HepG2 (cell line): ENCODE data around the gene NGDN. TPM values are rescaled to one million over a fixed set of nuclear protein-coding genes. Genes with fewer than 3 reads are reported as not detected.

ENCODE experiments used
- ATAC-seq: fragments of 200-7000 bp; cut with Tn5 transposase; 3 replicates; pipeline ENCODE4 v1.9.1; 2020; ENCODE audit warnings: mild to moderate bottlenecking, moderate library complexity
- BruUV-seq: library from RNA; stranded (reverse); fragments of 400-500 nt; replicated peaks from 2 replicates; lab custom pipeline; 2021; lab: Mats Ljungman, UMichigan
- CTCF ChIA-PET: fragments of 300-600 bp; formaldehyde crosslinking; extraction: SDS; loops from one replicate; lab custom pipeline; 2021; ENCODE audit warnings: low total read pairs, inconsistent platforms, low intra/inter-chr PET ratio; lab: Yijun Ruan, JAX
- POLR2A ChIA-PET: fragments of 350-600 bp; sonication (Branson Sonifier 250); formaldehyde crosslinking; loops from one replicate; lab custom pipeline; 2020; ENCODE audit warnings: antibody characterized with exemption, inconsistent platforms; lab: Yijun Ruan, JAX
- DNase-seq: peaks from one replicate; pipeline ENCODE4 v3.0.0-alpha.2; 2015; ENCODE audit warnings: low spot score
- FAIRE-seq: peaks from 3 replicates; lab custom pipeline; 2011; peaks lifted over from hg19 to GRCh38; lab: Jason Lieb, UNC
- H2AFZ ChIP-seq: one replicate; pipeline ENCODE4 v1.6.1; 2011; ENCODE audit warnings: low read length, inconsistent platforms
- H3K27ac ChIP-seq: fragments of 300-600 bp; 3 replicates; pipeline ENCODE4 v1.8.0; 2011; ENCODE audit warnings: mixed run types, mild to moderate bottlenecking, mixed read lengths, low read length, inconsistent platforms; ENCODE audit not compliant: insufficient read depth; ENCODE audit errors: extremely low read length
- H3K27me3 ChIP-seq, 2 experiments: fragments of 200-600 bp in 1 of 2; 2 replicates in 1 of 2; 3 replicates in 1 of 2; pipeline versions ENCODE4 v1.6.0 to v1.8.0; 2011; ENCODE audit warnings: low read length in 2 of 2, mild to moderate bottlenecking in 2 of 2, moderate library complexity in 2 of 2, inconsistent platforms in 1 of 2; ENCODE audit not compliant: insufficient read depth in 2 of 2, control insufficient read depth in 1 of 2
- H3K36me3 ChIP-seq, 2 experiments: fragments of 200-600 bp in 1 of 2; replicated peaks in 1 of 2; 2 replicates in 1 of 2; 3 replicates in 1 of 2; pipeline versions ENCODE4 v1.5.1 to v1.8.0; 2011; ENCODE audit warnings: low read length in 2 of 2, inconsistent platforms in 1 of 2; ENCODE audit not compliant: insufficient read depth in 2 of 2, control insufficient read depth in 1 of 2
- H3K4me1 ChIP-seq: 2 replicates; pipeline ENCODE4 v1.5.1; 2012; ENCODE audit warnings: low read length, inconsistent platforms; ENCODE audit not compliant: insufficient read depth
- H3K4me2 ChIP-seq: 2 replicates; pipeline ENCODE4 v1.6.0; 2011; ENCODE audit warnings: low read depth, low read length, inconsistent platforms
- H3K4me3 ChIP-seq, 3 experiments: fragments of 200-600 bp in 1 of 3; sonication (generic), shearing (Covaris generic) in 1 of 3; replicated peaks in 1 of 3; 2 replicates each; pipeline ENCODE4 v1.5.1; 2011 to 2016; ENCODE audit warnings: low read length in 3 of 3, inconsistent platforms in 2 of 3, low read depth in 2 of 3, mild to moderate bottlenecking in 2 of 3, control low read depth in 1 of 3, mixed read lengths in 1 of 3; ENCODE audit not compliant: insufficient read depth in 1 of 3
- H3K79me2 ChIP-seq: one replicate; pipeline ENCODE4 v1.6.1; 2011; ENCODE audit warnings: low read length, inconsistent platforms; ENCODE audit not compliant: insufficient read depth
- H3K9ac ChIP-seq: 2 replicates; pipeline ENCODE4 v1.6.0; 2011; ENCODE audit warnings: mild to moderate bottlenecking, low read depth, low read length, inconsistent platforms; ENCODE audit not compliant: insufficient read depth
- H3K9me3 ChIP-seq: 2 replicates; pipeline ENCODE4 v1.5.1; 2012; ENCODE audit warnings: mild to moderate bottlenecking, low read length
- H4K20me1 ChIP-seq: 2 replicates; pipeline ENCODE4 v1.6.0; 2011; ENCODE audit warnings: inconsistent platforms, mild to moderate bottlenecking, low read length, moderate library complexity; ENCODE audit not compliant: insufficient read depth
- CREM ChIP-seq, 2 experiments: sonication (generic) in 1 of 2; formaldehyde crosslinking in 1 of 2; IDR thresholded peaks; 2 replicates each; pipeline versions ENCODE4 v1.4.0 to v1.6.1; 2016 to 2020; ENCODE audit warnings: antibody characterized with exemption in 1 of 2, mild to moderate bottlenecking in 1 of 2, missing genetic modification reagents in 1 of 2
- FOXA1 ChIP-seq, 2 experiments: fragments of 450-650 bp in 1 of 2; sonication (generic) in 1 of 2; formaldehyde crosslinking in 1 of 2; IDR thresholded peaks; 2 replicates each; pipeline versions ENCODE4 v1.4.0 to v1.6.1; 2016 to 2020; ENCODE audit warnings: missing genetic modification reagents in 1 of 2
- POLR2G ChIP-seq: fragments of 200-400 bp; formaldehyde crosslinking; IDR thresholded peaks from 2 replicates; pipeline ENCODE4 v1.6.1; 2018; ENCODE audit warnings: mild to moderate bottlenecking, low read depth, low read length, moderate library complexity
- RAD51 ChIP-seq: fragments of 450-650 bp; IDR thresholded peaks from 2 replicates; pipeline ENCODE4 v1.6.1; 2016; ENCODE audit warnings: borderline replicate concordance
- SMAD3 ChIP-seq: sonication (generic); formaldehyde crosslinking; IDR thresholded peaks from 2 replicates; pipeline ENCODE4 v1.4.0; 2020; ENCODE audit warnings: missing genetic modification reagents
- YY1 ChIP-seq: IDR thresholded peaks from 2 replicates; pipeline ENCODE4 v1.6.1; 2011; ENCODE audit warnings: low read length, low read depth, moderate library complexity, mild to moderate bottlenecking; ENCODE audit not compliant: insufficient read depth, insufficient replicate concordance
- ZKSCAN1 ChIP-seq: fragments of 150-350 bp; IDR thresholded peaks from 2 replicates; pipeline ENCODE4 v1.6.1; 2014; ENCODE audit warnings: low read length
- ZNF282 ChIP-seq: fragments of 450-650 bp; IDR thresholded peaks from 2 replicates; pipeline ENCODE4 v1.6.1; 2018; ENCODE audit not compliant: partially characterized antibody
- ZNF484 ChIP-seq: sonication (generic); formaldehyde crosslinking; IDR thresholded peaks from 2 replicates; pipeline ENCODE4 v1.5.1; 2020; ENCODE audit warnings: mild to moderate bottlenecking, low read depth, missing genetic modification reagents, borderline replicate concordance
- ZNF546 ChIP-seq: sonication (generic); formaldehyde crosslinking; conservative IDR thresholded peaks from 2 replicates; pipeline ENCODE4 v1.8.1; 2023; ENCODE audit warnings: mild to moderate bottlenecking, missing genetic modification reagents
- ZNF878 ChIP-seq: sonication (generic); formaldehyde crosslinking; IDR thresholded peaks from 2 replicates; pipeline ENCODE4 v1.8.1; 2023; ENCODE audit warnings: mild to moderate bottlenecking, missing genetic modification reagents, moderate library complexity
- WGBS: methylation state at CpG from one replicate; pipeline ENCODE4 v1.1.6; 2017; ENCODE audit warnings: low lambda C conversion rate; 5-methylcytosine and 5-hydroxymethylcytosine counted together
- in situ Hi-C: cut with HindIII; loops from 2 replicates; pipeline ENCODE4 v1.10.0; 2017; ENCODE audit warnings: low pct_unique_long_range_greater_than_20kb; ENCODE audit not compliant: extremely low pct_ligation_motif_present
- intact Hi-C: fragments of 100-400 bp; cut with micrococcal nuclease; formaldehyde crosslinking; loops from one replicate; pipeline ENCODE4 v1.10.0; 2022; ENCODE audit not compliant: unreplicated experiment
- polyA plus RNA-seq, 8 experiments: library from polyadenylated mRNA; depleted of rRNA in 3 of 8; stranded (reverse) in 7 of 8; unstranded in 1 of 8; fragments of >200 nt; fragmentation: Illumina TruSeq in 4 of 8; extraction: Trizol in 4 of 8; gene quantifications; 2 replicates each; pipeline versions ENCODE4 v1.2.1 to v1.2.3, GENCODE V29; 2011 to 2016; ENCODE audit warnings: low read depth in 4 of 8, missing spikeins in 1 of 8, mixed read lengths in 1 of 8; ENCODE audit not compliant: insufficient read depth in 1 of 8
- total RNA-seq, 5 experiments: library from RNA; depleted of rRNA; stranded (reverse); fragments of >200 nt; fragmentation: Illumina TruSeq; extraction: Trizol; gene quantifications; 2 replicates each; pipeline ENCODE4 v1.2.3, GENCODE V29; 2016; ENCODE audit warnings: low read depth in 1 of 5
- TF ChIP-seq, protein P1 (sequence below), 2 experiments: sonication (generic) in 1 of 2; formaldehyde crosslinking in 1 of 2; IDR thresholded peaks; 2 replicates each; pipeline versions ENCODE4 v1.5.1 to v1.6.1; 2011 to 2020; ENCODE audit warnings: borderline replicate concordance in 1 of 2, low read depth in 1 of 2, low read length in 1 of 2, mild to moderate bottlenecking in 1 of 2, missing genetic modification reagents in 1 of 2, moderate library complexity in 1 of 2
- TF ChIP-seq, protein P2 (sequence below): fragments of 450-650 bp; IDR thresholded peaks from 2 replicates; pipeline ENCODE4 v1.6.1; 2017

The NGDN gene
- total and polyA plus RNA-seq, 2 of the 13 experiments (the other 11 are each of a cell fraction or from before 2014, with no cell fraction given) = 154 to 216 TPM

DNA sequence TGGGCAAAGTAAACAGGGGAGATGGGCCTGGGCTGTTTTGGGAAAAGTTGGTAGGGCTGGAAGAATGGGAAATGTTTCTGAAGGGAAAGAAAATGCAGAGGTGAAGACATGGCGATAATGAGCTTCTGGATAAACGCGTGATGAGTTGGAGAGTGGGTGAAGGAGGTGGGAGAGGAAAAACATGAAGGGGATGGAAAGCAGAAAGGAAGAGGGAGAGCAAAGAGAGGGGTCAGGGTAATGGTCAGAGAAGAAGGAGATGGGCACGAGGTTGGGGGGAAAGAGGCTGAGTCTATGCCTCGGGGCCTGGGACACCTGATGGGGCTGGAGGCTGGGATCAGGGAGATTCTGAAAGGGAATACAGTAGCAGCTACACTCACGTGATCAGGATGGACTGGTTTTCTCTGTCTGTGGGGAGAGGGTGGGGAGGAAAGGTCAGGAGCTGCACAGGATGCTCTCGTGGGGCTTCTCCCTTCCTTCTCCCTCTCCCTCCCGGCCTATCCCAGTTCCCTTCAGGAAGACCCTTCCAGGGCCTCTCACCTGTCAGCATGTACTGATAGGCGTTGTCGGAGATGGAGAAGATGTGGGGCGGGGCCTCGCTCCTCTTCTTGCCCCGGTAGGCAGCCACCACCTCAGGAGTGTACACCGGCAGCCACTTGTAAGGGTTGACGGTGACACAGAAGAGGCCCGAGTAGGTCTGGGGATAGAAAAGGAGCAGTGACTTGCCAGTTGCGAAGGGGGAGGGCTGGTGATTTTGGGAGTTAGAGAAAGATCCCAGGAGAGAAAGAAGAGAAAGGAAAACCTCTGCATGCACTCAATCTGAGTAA lies 37.2 kb upstream of the NGDN start:
- no peaks in the 10 kb centered on the region for H3K79me2 ChIP-seq
- in situ Hi-C loops (no loop called here), intact Hi-C loops (no loop called here)
- H3K27ac ChIP-seq = no peak overlapping the region
- DNase-seq = no peak
- H3K9me3 ChIP-seq = no peaks in the 10 kb centered on the region
- TF ChIP-seq CREM (IDR thresholded peaks at IDR 0.05) = no peak
- no peak for TF ChIP-seq CREM (CRISPR knock-in tag; IDR thresholded peaks at IDR 0.05)
- no peak for TF ChIP-seq ZKSCAN1
- TF ChIP-seq, protein P1, sequence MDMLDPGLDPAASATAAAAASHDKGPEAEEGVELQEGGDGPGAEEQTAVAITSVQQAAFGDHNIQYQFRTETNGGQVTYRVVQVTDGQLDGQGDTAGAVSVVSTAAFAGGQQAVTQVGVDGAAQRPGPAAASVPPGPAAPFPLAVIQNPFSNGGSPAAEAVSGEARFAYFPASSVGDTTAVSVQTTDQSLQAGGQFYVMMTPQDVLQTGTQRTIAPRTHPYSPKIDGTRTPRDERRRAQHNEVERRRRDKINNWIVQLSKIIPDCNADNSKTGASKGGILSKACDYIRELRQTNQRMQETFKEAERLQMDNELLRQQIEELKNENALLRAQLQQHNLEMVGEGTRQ (IDR thresholded peaks at IDR 0.05; ENCODE audit: low read depth, low read length) = peak; percentile 23; the same call in 1 of the 2 replicates
- TF ChIP-seq, protein P1 (CRISPR knock-in tag; IDR thresholded peaks at IDR 0.05; ENCODE audit: borderline replicate concordance) = no peak
- TF ChIP-seq FOXA1 (IDR thresholded peaks at IDR 0.05) = 0 out of 2 replicates have a peak, but pooled peaks have one; percentile 20
- TF ChIP-seq FOXA1 (CRISPR knock-in tag; IDR thresholded peaks at IDR 0.05) = no peak
- no peak for TF ChIP-seq ZNF546 (CRISPR knock-in tag)
- no peak for TF ChIP-seq POLR2G
- TF ChIP-seq ZNF282 = peak; percentile 37
- no peak for TF ChIP-seq ZNF878 (CRISPR knock-in tag)
- 0 out of 2 replicates have a peak, but pooled peaks have one; percentile 13 for TF ChIP-seq RAD51
- no peak for TF ChIP-seq SMAD3 (CRISPR knock-in tag)
- no peak for TF ChIP-seq ZNF484 (CRISPR knock-in tag)
- TF ChIP-seq, protein P2, sequence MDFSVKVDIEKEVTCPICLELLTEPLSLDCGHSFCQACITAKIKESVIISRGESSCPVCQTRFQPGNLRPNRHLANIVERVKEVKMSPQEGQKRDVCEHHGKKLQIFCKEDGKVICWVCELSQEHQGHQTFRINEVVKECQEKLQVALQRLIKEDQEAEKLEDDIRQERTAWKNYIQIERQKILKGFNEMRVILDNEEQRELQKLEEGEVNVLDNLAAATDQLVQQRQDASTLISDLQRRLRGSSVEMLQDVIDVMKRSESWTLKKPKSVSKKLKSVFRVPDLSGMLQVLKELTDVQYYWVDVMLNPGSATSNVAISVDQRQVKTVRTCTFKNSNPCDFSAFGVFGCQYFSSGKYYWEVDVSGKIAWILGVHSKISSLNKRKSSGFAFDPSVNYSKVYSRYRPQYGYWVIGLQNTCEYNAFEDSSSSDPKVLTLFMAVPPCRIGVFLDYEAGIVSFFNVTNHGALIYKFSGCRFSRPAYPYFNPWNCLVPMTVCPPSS = peak; percentile 93; the same call in 1 of the 2 replicates
- no peak for TF ChIP-seq YY1
- H3K9ac ChIP-seq = no peak overlapping the region
- POLR2A ChIA-PET = no interaction called here
- FAIRE-seq = no peak
- peaks cover 29% of the 10 kb centered on the region for H3K4me1 ChIP-seq
- 31% methylated on average over 17 of the region's 17 CpGs for WGBS
- H3K4me3 ChIP-seq = no peak overlapping the region
- ATAC-seq = no peak
- H4K20me1 ChIP-seq = no peaks in the 10 kb centered on the region
- CTCF ChIA-PET = no interaction called here
- H3K4me2 ChIP-seq = no peak overlapping the region
- no peaks in the 10 kb centered on the region for H3K36me3 ChIP-seq
- no TSS peak for BruUV-seq
- H2AFZ ChIP-seq = no peak overlapping the region
- peaks cover 6 to 43% of the 10 kb centered on the region in 2 experiments for H3K27me3 ChIP-seq
